ENCODE measurements around the gene TSPAN6. TPM values are rescaled to one million over a fixed set of nuclear protein-coding genes. Genes with fewer than 3 reads are reported as not detected.

Gene TSPAN6
- total and polyA plus RNA-seq, 2 of the 13 experiments (the other 11 are each of a cell fraction or from before 2014, with no cell fraction given): 78.9 to 133 TPM

GRCh38 chrX:100649550-100650356 is 13.1 kb upstream of the TSPAN6 start (continued):
- no peak for TF ChIP-seq SRF (IDR thresholded peaks at IDR 0.05; ENCODE audit: low read depth, low read length)
- TF ChIP-seq GZF1 (CRISPR knock-in tag; IDR thresholded peaks at IDR 0.05): no peak
- no peak for TF ChIP-seq NR2C2 (CRISPR knock-in tag; IDR thresholded peaks at IDR 0.05; ENCODE audit: borderline replicate concordance)
- TF ChIP-seq MIER3 (CRISPR knock-in tag; IDR thresholded peaks at IDR 0.05; ENCODE audit: borderline replicate concordance): no peak
- TF ChIP-seq, protein P1, sequence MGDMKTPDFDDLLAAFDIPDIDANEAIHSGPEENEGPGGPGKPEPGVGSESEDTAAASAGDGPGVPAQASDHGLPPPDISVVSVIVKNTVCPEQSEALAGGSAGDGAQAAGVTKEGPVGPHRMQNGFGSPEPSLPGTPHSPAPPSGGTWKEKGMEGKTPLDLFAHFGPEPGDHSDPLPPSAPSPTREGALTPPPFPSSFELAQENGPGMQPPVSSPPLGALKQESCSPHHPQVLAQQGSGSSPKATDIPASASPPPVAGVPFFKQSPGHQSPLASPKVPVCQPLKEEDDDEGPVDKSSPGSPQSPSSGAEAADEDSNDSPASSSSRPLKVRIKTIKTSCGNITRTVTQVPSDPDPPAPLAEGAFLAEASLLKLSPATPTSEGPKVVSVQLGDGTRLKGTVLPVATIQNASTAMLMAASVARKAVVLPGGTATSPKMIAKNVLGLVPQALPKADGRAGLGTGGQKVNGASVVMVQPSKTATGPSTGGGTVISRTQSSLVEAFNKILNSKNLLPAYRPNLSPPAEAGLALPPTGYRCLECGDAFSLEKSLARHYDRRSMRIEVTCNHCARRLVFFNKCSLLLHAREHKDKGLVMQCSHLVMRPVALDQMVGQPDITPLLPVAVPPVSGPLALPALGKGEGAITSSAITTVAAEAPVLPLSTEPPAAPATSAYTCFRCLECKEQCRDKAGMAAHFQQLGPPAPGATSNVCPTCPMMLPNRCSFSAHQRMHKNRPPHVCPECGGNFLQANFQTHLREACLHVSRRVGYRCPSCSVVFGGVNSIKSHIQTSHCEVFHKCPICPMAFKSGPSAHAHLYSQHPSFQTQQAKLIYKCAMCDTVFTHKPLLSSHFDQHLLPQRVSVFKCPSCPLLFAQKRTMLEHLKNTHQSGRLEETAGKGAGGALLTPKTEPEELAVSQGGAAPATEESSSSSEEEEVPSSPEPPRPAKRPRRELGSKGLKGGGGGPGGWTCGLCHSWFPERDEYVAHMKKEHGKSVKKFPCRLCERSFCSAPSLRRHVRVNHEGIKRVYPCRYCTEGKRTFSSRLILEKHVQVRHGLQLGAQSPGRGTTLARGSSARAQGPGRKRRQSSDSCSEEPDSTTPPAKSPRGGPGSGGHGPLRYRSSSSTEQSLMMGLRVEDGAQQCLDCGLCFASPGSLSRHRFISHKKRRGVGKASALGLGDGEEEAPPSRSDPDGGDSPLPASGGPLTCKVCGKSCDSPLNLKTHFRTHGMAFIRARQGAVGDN (CRISPR knock-in tag; IDR thresholded peaks at IDR 0.05): peak; percentile 55
- TF ChIP-seq SOX6 (IDR thresholded peaks at IDR 0.05): no peak
- 0 out of 2 replicates have a peak, but pooled peaks have one; percentile 21 for TF ChIP-seq SOX6 (CRISPR knock-in tag; IDR thresholded peaks at IDR 0.05)
- TF ChIP-seq ISL2 (CRISPR knock-in tag; IDR thresholded peaks at IDR 0.05): peak; percentile 58
- TF ChIP-seq SMAD3 (CRISPR knock-in tag; IDR thresholded peaks at IDR 0.05): no peak
- no peak for TF ChIP-seq NFE2L1 (CRISPR knock-in tag; IDR thresholded peaks at IDR 0.05; ENCODE audit: borderline replicate concordance)
- no peak for TF ChIP-seq ZFP82 (CRISPR knock-in tag; IDR thresholded peaks at IDR 0.05; ENCODE audit: borderline replicate concordance)
- no peak for TF ChIP-seq RAD21 (CRISPR knock-in tag; IDR thresholded peaks at IDR 0.05)
- TF ChIP-seq POGZ (CRISPR knock-in tag; IDR thresholded peaks at IDR 0.05): no peak
- TF ChIP-seq NFATC3 (CRISPR knock-in tag; IDR thresholded peaks at IDR 0.05): no peak
- TF ChIP-seq, protein P2, sequence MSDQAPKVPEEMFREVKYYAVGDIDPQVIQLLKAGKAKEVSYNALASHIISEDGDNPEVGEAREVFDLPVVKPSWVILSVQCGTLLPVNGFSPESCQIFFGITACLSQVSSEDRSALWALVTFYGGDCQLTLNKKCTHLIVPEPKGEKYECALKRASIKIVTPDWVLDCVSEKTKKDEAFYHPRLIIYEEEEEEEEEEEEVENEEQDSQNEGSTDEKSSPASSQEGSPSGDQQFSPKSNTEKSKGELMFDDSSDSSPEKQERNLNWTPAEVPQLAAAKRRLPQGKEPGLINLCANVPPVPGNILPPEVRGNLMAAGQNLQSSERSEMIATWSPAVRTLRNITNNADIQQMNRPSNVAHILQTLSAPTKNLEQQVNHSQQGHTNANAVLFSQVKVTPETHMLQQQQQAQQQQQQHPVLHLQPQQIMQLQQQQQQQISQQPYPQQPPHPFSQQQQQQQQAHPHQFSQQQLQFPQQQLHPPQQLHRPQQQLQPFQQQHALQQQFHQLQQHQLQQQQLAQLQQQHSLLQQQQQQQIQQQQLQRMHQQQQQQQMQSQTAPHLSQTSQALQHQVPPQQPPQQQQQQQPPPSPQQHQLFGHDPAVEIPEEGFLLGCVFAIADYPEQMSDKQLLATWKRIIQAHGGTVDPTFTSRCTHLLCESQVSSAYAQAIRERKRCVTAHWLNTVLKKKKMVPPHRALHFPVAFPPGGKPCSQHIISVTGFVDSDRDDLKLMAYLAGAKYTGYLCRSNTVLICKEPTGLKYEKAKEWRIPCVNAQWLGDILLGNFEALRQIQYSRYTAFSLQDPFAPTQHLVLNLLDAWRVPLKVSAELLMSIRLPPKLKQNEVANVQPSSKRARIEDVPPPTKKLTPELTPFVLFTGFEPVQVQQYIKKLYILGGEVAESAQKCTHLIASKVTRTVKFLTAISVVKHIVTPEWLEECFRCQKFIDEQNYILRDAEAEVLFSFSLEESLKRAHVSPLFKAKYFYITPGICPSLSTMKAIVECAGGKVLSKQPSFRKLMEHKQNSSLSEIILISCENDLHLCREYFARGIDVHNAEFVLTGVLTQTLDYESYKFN (CRISPR knock-in tag; conservative IDR thresholded peaks at IDR 0.05): peak; percentile 83
- TF ChIP-seq CEBPG (CRISPR knock-in tag; IDR thresholded peaks at IDR 0.05): peak; percentile 85
- no peak for TF ChIP-seq IKZF4 (CRISPR knock-in tag; IDR thresholded peaks at IDR 0.05; ENCODE audit: borderline replicate concordance, low read depth, not compliant biosample characterization)
- TF ChIP-seq, protein P3, sequence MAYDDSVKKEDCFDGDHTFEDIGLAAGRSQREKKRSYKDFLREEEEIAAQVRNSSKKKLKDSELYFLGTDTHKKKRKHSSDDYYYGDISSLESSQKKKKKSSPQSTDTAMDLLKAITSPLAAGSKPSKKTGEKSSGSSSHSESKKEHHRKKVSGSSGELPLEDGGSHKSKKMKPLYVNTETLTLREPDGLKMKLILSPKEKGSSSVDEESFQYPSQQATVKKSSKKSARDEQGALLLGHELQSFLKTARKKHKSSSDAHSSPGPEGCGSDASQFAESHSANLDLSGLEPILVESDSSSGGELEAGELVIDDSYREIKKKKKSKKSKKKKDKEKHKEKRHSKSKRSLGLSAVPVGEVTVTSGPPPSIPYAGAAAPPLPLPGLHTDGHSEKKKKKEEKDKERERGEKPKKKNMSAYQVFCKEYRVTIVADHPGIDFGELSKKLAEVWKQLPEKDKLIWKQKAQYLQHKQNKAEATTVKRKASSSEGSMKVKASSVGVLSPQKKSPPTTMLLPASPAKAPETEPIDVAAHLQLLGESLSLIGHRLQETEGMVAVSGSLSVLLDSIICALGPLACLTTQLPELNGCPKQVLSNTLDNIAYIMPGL (CRISPR knock-in tag; IDR thresholded peaks at IDR 0.05; ENCODE audit: borderline replicate concordance in 1 of 2, low read depth in 1 of 2): peak in 1 of 2 experiments; percentile 33; a peak in 1 of 4 replicates
- TF ChIP-seq SMAD9 (CRISPR knock-in tag; IDR thresholded peaks at IDR 0.05): no peak
- no peak for TF ChIP-seq ZFP36L1 (CRISPR knock-in tag; IDR thresholded peaks at IDR 0.05)
- no peak; the same call in 1 of the 2 replicates for TF ChIP-seq ONECUT2 (CRISPR knock-in tag; IDR thresholded peaks at IDR 0.05)

All from HepG2 (cell line).